Measurements from ENCODE around the gene ATG13. TPM values are rescaled to one million over a fixed set of nuclear protein-coding genes. Genes with fewer than 3 reads are reported as not detected.

Gene ATG13
- total RNA-seq, 2 experiments from 2014 or later = 46.4 to 53.2 TPM

GRCh38 chr11:46639197-46639839 is 22.0 kb downstream of the ATG13 start:
- H3K4me3 ChIP-seq (ENCODE audit: low read depth, low read length, poor library complexity, severe bottlenecking) = no peak overlapping the region
- H3K9me2 ChIP-seq (ENCODE audit: insufficient read depth, low read length) = no peaks in the 10 kb centered on the region
- ChIA-PET CTCF (ENCODE audit: unreplicated experiment) (interaction anchor here (0.6 kb wide), 1 partner anchor 745 kb away, joined by 3 read pairs; no protein-coding TSS in a partner anchor), POLR2A (interaction anchor here (0.6 to 1.0 kb wide), 3 partner anchors 15 to 105 kb away, joined by 3 read pairs; no protein-coding TSS in a partner anchor)
- intact Hi-C loops (cut with micrococcal nuclease; ENCODE audit: unreplicated experiment) = no loop called here
- H3K27ac ChIP-seq (ENCODE audit: low read depth, low read length, poor library complexity, severe bottlenecking) = no peak overlapping the region
- H3K36me3 ChIP-seq (ENCODE audit: insufficient read depth, low read length) = peaks cover 30% of the 10 kb centered on the region
- TF ChIP-seq CTCF (conservative IDR thresholded peaks at IDR 0.05; ENCODE audit: low read length) (no peak), EZH2phosphoT487 (IDR thresholded peaks at IDR 0.05; ENCODE audit: borderline replicate concordance, low read depth, low read length) (no peak)
- H3K79me2 ChIP-seq (ENCODE audit: insufficient read depth, low read depth, low read length) = no peaks in the 10 kb centered on the region
- BruUV-seq (replicated peaks) = no TSS peak
- no peak overlapping the region for H3K4me2 ChIP-seq (ENCODE audit: low read length)
- no peak overlapping the region for H2AFZ ChIP-seq (ENCODE audit: low read length)
- H4K20me1 ChIP-seq (ENCODE audit: insufficient read depth, low read length) = no peaks in the 10 kb centered on the region
- DNase-seq (ENCODE audit: low spot score) = no peak
- peaks cover 5% of the 10 kb centered on the region; the same call in 1 of the 2 replicates for H3K9me3 ChIP-seq (ENCODE audit: low read length)
- H3K4me1 ChIP-seq (ENCODE audit: insufficient read depth, low read length, poor library complexity, severe bottlenecking) = no peaks in the 10 kb centered on the region

- POLR2A ChIA-PET = interaction anchor here (0.6 kb wide), 2 partner anchors 21 to 92 kb away, joined by 3 read pairs; no protein-coding TSS in a partner anchor
- no TSS peak for BruUV-seq (replicated peaks)
- Histone ChIP-seq H3K27ac (ENCODE audit: low read depth, low read length, poor library complexity, severe bottlenecking) (no peak overlapping the region), H3K9me2 (ENCODE audit: insufficient read depth, low read length) (no peaks in the 10 kb centered on the region), H3K9me3 (ENCODE audit: low read length) (peaks cover 5% of the 10 kb centered on the region; the same call in 1 of the 2 replicates), H3K4me3 (ENCODE audit: low read depth, low read length, poor library complexity, severe bottlenecking) (no peak overlapping the region), H4K20me1 (ENCODE audit: insufficient read depth, low read length) (no peaks in the 10 kb centered on the region), H3K4me1 (ENCODE audit: insufficient read depth, low read length, poor library complexity, severe bottlenecking) (no peaks in the 10 kb centered on the region), H2AFZ (ENCODE audit: low read length) (no peak overlapping the region), H3K4me2 (ENCODE audit: low read length) (no peak overlapping the region), H3K79me2 (ENCODE audit: insufficient read depth, low read depth, low read length) (no peaks in the 10 kb centered on the region), H3K36me3 (ENCODE audit: insufficient read depth, low read length) (peaks cover 39% of the 10 kb centered on the region)
- TF ChIP-seq CTCF (conservative IDR thresholded peaks at IDR 0.05; ENCODE audit: low read length) (no peak), EZH2phosphoT487 (IDR thresholded peaks at IDR 0.05; ENCODE audit: borderline replicate concordance, low read depth, low read length) (no peak)
- no peak for DNase-seq (ENCODE audit: low spot score)
- CTCF ChIA-PET (ENCODE audit: unreplicated experiment) = no interaction called here
- intact Hi-C loops (cut with micrococcal nuclease; ENCODE audit: unreplicated experiment) = no loop called here
These were observed 22.9 kb downstream of the ATG13 start for GRCh38 chr11:46640036-46640788.
